Neural cell (in vitro differentiated cells): ENCODE results near the gene PRKG1. TPM values are rescaled to one million over a fixed set of nuclear protein-coding genes. Genes with fewer than 3 reads are reported as not detected.

ENCODE experiments used
- H2AFZ ChIP-seq: fragments of 200-600, 300-800 bp; sonication (generic), shearing (Covaris generic); 2 replicates; pipeline ENCODE4 v1.6.0; 2014; ENCODE audit warnings: low read depth, mild to moderate bottlenecking, antibody characterized with exemption, low read length, moderate library complexity
- H3F3A ChIP-seq: fragments of 200-600 bp; shearing (Covaris generic); 2 replicates; pipeline ENCODE4 v1.6.1; 2016; ENCODE audit warnings: mild to moderate bottlenecking, moderate library complexity, mixed read lengths, antibody characterized with exemption, low read length; ENCODE audit not compliant: insufficient read depth, poor library complexity, severe bottlenecking
- H3K27ac ChIP-seq: fragments of 200-600, 300-800 bp; sonication (generic), shearing (Covaris generic); 2 replicates; pipeline ENCODE4 v1.5.1; 2014; ENCODE audit warnings: mild to moderate bottlenecking, low read length, moderate library complexity
- H3K27me3 ChIP-seq: fragments of 300-800, 200-600 bp; sonication (generic), shearing (Covaris generic); 2 replicates; pipeline ENCODE4 v1.6.0; 2014; ENCODE audit warnings: mild to moderate bottlenecking, low read depth, low read length, moderate library complexity; ENCODE audit not compliant: insufficient read depth
- H3K36me3 ChIP-seq: fragments of 300-800, 200-600 bp; sonication (generic), shearing (Covaris generic); 2 replicates; pipeline ENCODE4 v1.5.1; 2014; ENCODE audit warnings: mild to moderate bottlenecking, antibody characterized with exemption, low read length, moderate library complexity; ENCODE audit not compliant: insufficient read depth
- H3K4me2 ChIP-seq: fragments of 300-800, 200-600 bp; sonication (generic), shearing (Covaris generic); 2 replicates; pipeline ENCODE4 v1.6.0; 2014; ENCODE audit warnings: mild to moderate bottlenecking, low read length
- H3K4me3 ChIP-seq: fragments of 300-800, 200-600 bp; sonication (generic), shearing (Covaris generic); 2 replicates; pipeline ENCODE4 v1.5.1; 2014; ENCODE audit warnings: mild to moderate bottlenecking, low read length, moderate library complexity
- H3K79me2 ChIP-seq: fragments of 200-600 bp; shearing (Covaris generic); replicated peaks from 2 replicates; pipeline ENCODE4 v1.6.0; 2014; ENCODE audit warnings: mild to moderate bottlenecking, low read length, moderate library complexity; ENCODE audit not compliant: insufficient read depth
- H3K9ac ChIP-seq: fragments of 300-800, 200-600 bp; sonication (generic), shearing (Covaris generic); 2 replicates; pipeline ENCODE4 v1.6.1; 2016; ENCODE audit warnings: mild to moderate bottlenecking, low read length, mixed read lengths
- H3K9me2 ChIP-seq: fragments of 200-600 bp; shearing (Covaris generic); 2 replicates; pipeline ENCODE4 v1.6.1; 2016; ENCODE audit warnings: mild to moderate bottlenecking, low read length, mixed read lengths; ENCODE audit not compliant: insufficient read depth
- H3K9me3 ChIP-seq: fragments of 200-600, 300-800 bp; sonication (generic), shearing (Covaris generic); 2 replicates; pipeline ENCODE4 v1.6.1; 2016; ENCODE audit warnings: mild to moderate bottlenecking, mixed run types, low read length, moderate library complexity, mixed read lengths
- H4K20me1 ChIP-seq: fragments of 200-600 bp; shearing (Covaris generic); 2 replicates; pipeline ENCODE4 v1.6.1; 2016; ENCODE audit warnings: mild to moderate bottlenecking, mixed run types; ENCODE audit not compliant: insufficient read depth
- EP300 ChIP-seq: fragments of 450-650 bp; conservative IDR thresholded peaks from 2 replicates; pipeline ENCODE4 v1.6.1; 2014; ENCODE audit warnings: antibody characterized with exemption, mild to moderate bottlenecking, moderate library complexity; ENCODE audit not compliant: poor library complexity, severe bottlenecking
- EZH2 ChIP-seq: fragments of 200-600, 300-800 bp; shearing (Covaris generic), sonication (generic); IDR thresholded peaks from 2 replicates; pipeline ENCODE4 v1.6.1; 2014; ENCODE audit warnings: antibody characterized with exemption, low read length, borderline replicate concordance, mild to moderate bottlenecking; ENCODE audit not compliant: insufficient read depth, poor library complexity, severe bottlenecking
- MXI1 ChIP-seq: fragments of 450-650 bp; conservative IDR thresholded peaks from 2 replicates; pipeline ENCODE4 v1.6.1; 2014; ENCODE audit warnings: antibody characterized with exemption, mild to moderate bottlenecking; ENCODE audit not compliant: poor library complexity, severe bottlenecking
- POLR2AphosphoS5 ChIP-seq: IDR thresholded peaks from 2 replicates; pipeline ENCODE4 v1.6.1; 2012
- RAD21 ChIP-seq: fragments of 450-650 bp; conservative IDR thresholded peaks from 2 replicates; pipeline ENCODE4 v1.6.1; 2014; ENCODE audit warnings: antibody characterized with exemption, mild to moderate bottlenecking, moderate library complexity
- SMC3 ChIP-seq: fragments of 450-650 bp; conservative IDR thresholded peaks from 2 replicates; pipeline ENCODE4 v1.6.1; 2014; ENCODE audit warnings: antibody characterized with exemption, mild to moderate bottlenecking, moderate library complexity; ENCODE audit not compliant: poor library complexity
- TAF1 ChIP-seq: IDR thresholded peaks from 2 replicates; pipeline ENCODE4 v1.6.1; 2012; ENCODE audit warnings: low read depth
- polyA plus RNA-seq: library from polyadenylated mRNA; depleted of rRNA; stranded (reverse); fragments of >200 nt; gene quantifications from 2 replicates; pipeline ENCODE4 v1.2.3, GENCODE V29; 2014
- TF ChIP-seq, protein P1 (sequence below): fragments of 450-650 bp; IDR thresholded peaks from 2 replicates; pipeline ENCODE4 v1.5.1; 2014; ENCODE audit warnings: antibody characterized with exemption, mild to moderate bottlenecking, moderate library complexity; ENCODE audit not compliant: poor library complexity, severe bottlenecking
- TF ChIP-seq, protein P2 (sequence below): IDR thresholded peaks from 2 replicates; pipeline ENCODE4 v1.6.1; 2012; ENCODE audit warnings: borderline replicate concordance

PRKG1 gene
- polyA plus RNA-seq, 1 donor from 2014 or later = 2.2 TPM

DNA sequence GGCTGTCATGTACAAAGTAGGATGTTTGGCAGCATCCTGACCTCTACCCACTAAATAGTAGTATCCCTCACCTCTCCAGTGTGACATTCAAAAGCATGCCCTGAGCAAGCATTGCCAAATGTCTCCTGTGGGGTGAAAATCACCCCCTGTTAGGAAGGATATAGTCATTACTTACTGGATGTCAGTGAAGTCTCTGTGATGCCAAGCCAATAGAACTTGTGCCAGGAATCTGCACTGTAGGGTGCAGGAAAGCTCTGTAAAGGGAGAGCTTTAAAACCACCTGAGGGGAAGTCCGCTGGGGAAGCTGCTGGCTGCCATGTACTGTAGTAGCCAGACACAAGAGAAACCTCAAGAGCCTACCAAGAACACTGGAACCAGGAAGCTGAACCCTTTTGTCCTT, 1069.1 kb downstream of the PRKG1 start:
- Histone ChIP-seq H2AFZ (no peak overlapping the region), H3K27ac (no peak overlapping the region), H4K20me1 (no peaks in the 10 kb centered on the region), H3K27me3 (no peaks in the 10 kb centered on the region), H3F3A (no peaks in the 10 kb centered on the region), H3K4me2 (no peak overlapping the region), H3K79me2 (no peaks in the 10 kb centered on the region), H3K36me3 (no peaks in the 10 kb centered on the region), H3K9me3 (no peaks in the 10 kb centered on the region), H3K4me3 (no peak overlapping the region), H3K9me2 (no peaks in the 10 kb centered on the region), H3K9ac (no peak overlapping the region)
- no peak for TF ChIP-seq EP300
- TF ChIP-seq, protein P1, sequence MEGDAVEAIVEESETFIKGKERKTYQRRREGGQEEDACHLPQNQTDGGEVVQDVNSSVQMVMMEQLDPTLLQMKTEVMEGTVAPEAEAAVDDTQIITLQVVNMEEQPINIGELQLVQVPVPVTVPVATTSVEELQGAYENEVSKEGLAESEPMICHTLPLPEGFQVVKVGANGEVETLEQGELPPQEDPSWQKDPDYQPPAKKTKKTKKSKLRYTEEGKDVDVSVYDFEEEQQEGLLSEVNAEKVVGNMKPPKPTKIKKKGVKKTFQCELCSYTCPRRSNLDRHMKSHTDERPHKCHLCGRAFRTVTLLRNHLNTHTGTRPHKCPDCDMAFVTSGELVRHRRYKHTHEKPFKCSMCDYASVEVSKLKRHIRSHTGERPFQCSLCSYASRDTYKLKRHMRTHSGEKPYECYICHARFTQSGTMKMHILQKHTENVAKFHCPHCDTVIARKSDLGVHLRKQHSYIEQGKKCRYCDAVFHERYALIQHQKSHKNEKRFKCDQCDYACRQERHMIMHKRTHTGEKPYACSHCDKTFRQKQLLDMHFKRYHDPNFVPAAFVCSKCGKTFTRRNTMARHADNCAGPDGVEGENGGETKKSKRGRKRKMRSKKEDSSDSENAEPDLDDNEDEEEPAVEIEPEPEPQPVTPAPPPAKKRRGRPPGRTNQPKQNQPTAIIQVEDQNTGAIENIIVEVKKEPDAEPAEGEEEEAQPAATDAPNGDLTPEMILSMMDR = no peak
- no peak for TF ChIP-seq POLR2AphosphoS5
- no peak for TF ChIP-seq SMC3
- no peak for TF ChIP-seq MXI1
- no peak for TF ChIP-seq TAF1
- no peak for TF ChIP-seq RAD21
- TF ChIP-seq, protein P2, sequence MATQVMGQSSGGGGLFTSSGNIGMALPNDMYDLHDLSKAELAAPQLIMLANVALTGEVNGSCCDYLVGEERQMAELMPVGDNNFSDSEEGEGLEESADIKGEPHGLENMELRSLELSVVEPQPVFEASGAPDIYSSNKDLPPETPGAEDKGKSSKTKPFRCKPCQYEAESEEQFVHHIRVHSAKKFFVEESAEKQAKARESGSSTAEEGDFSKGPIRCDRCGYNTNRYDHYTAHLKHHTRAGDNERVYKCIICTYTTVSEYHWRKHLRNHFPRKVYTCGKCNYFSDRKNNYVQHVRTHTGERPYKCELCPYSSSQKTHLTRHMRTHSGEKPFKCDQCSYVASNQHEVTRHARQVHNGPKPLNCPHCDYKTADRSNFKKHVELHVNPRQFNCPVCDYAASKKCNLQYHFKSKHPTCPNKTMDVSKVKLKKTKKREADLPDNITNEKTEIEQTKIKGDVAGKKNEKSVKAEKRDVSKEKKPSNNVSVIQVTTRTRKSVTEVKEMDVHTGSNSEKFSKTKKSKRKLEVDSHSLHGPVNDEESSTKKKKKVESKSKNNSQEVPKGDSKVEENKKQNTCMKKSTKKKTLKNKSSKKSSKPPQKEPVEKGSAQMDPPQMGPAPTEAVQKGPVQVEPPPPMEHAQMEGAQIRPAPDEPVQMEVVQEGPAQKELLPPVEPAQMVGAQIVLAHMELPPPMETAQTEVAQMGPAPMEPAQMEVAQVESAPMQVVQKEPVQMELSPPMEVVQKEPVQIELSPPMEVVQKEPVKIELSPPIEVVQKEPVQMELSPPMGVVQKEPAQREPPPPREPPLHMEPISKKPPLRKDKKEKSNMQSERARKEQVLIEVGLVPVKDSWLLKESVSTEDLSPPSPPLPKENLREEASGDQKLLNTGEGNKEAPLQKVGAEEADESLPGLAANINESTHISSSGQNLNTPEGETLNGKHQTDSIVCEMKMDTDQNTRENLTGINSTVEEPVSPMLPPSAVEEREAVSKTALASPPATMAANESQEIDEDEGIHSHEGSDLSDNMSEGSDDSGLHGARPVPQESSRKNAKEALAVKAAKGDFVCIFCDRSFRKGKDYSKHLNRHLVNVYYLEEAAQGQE = no peak
- TF ChIP-seq EZH2 = no peak

DNA sequence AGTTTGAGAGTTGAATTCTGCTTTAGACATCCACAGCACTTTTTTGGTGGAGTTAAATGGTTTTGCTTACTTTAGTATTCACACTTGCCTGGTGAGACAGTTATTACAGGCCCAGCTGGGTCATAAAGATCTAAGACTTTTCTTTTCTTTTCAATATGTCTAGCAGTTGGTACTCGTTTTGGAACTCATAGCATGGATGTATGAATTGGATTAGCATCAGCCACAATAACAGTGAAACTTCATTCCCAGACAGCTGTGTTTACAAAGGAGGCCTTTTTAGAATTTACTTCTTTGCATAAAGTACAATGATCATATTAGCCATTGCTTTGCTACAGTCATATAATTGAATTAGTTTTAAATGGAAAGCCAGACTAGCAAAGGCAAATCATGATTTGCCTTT, 1071.3 kb downstream of the PRKG1 start:
- TF ChIP-seq MXI1 = no peak
- no peak for TF ChIP-seq SMC3
- Histone ChIP-seq H2AFZ (no peak overlapping the region), H3K4me2 (no peak overlapping the region), H3K4me3 (no peak overlapping the region), H3K36me3 (no peaks in the 10 kb centered on the region), H3K9ac (no peak overlapping the region), H3K27me3 (no peaks in the 10 kb centered on the region), H3K27ac (no peak overlapping the region), H3K9me2 (no peaks in the 10 kb centered on the region), H4K20me1 (no peaks in the 10 kb centered on the region), H3K79me2 (no peaks in the 10 kb centered on the region), H3F3A (no peaks in the 10 kb centered on the region), H3K9me3 (no peaks in the 10 kb centered on the region)

DNA sequence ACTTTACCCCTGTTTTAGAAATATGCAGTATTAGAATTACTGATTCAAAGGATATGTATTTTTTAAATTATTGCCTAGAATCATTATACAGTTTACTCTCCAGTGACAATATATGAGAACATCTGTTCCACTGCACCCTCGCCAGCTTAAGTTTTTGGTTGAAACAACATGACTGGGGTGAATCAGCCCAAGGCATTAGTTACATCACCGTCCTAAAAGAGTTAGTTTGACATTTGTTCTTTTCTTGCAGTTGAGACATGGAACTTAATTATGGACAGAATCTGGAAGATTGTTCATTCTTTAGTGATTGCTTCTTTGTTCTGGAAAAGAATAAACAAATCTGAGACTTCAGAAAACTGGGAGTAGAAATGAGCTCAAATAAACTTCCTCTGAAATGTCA, 1072.5 kb downstream of the PRKG1 start:
- H4K20me1 ChIP-seq = no peaks in the 10 kb centered on the region
- no peak overlapping the region for H3K9ac ChIP-seq
- H3K4me2 ChIP-seq = no peak overlapping the region
- H3K27me3 ChIP-seq = no peaks in the 10 kb centered on the region
- no peaks in the 10 kb centered on the region for H3K9me3 ChIP-seq
- no peak overlapping the region for H2AFZ ChIP-seq
- H3K36me3 ChIP-seq = no peaks in the 10 kb centered on the region
- H3K27ac ChIP-seq = no peak overlapping the region
- H3F3A ChIP-seq = no peaks in the 10 kb centered on the region
- H3K4me3 ChIP-seq = no peak overlapping the region
- H3K79me2 ChIP-seq = no peaks in the 10 kb centered on the region
- H3K9me2 ChIP-seq = no peaks in the 10 kb centered on the region
- TF ChIP-seq EZH2 (no peak), POLR2AphosphoS5 (no peak), EP300 (no peak), RAD21 (no peak), TAF1 (no peak), MXI1 (no peak), SMC3 (no peak)
- TF ChIP-seq, protein P1 = no peak
- TF ChIP-seq, protein P2 = no peak
